DOHH2 (cell line): ENCODE results near the gene DEFB108B.
A peak's percentile ranks its signal among the peaks of the same experiment; 100 is the strongest.
"Not testable (repeated sequence)": the region's sequence is repeated elsewhere in the genome, so short reads cannot be mapped to it uniquely, and the experiment has no call there.

Experiments used
- H3F3A ChIP-seq: fragments of 200-600 bp; sonication (generic), shearing (Covaris generic); 2 replicates; pipeline ENCODE4 v1.6.0; 2016; ENCODE audit warnings: antibody characterized with exemption, mild to moderate bottlenecking; ENCODE audit not compliant: control insufficient read depth, insufficient read depth
- H3K27ac ChIP-seq: fragments of 200-600 bp; sonication (generic); 2 replicates; pipeline ENCODE4 v1.5.1; 2014; ENCODE audit warnings: low read depth, mild to moderate bottlenecking, low read length, moderate library complexity
- H3K27me3 ChIP-seq: fragments of 200-600 bp; sonication (generic); 2 replicates; pipeline ENCODE4 v1.6.1; 2014; ENCODE audit warnings: mild to moderate bottlenecking, low read length, mixed read lengths; ENCODE audit not compliant: control insufficient read depth
- H3K36me3 ChIP-seq: fragments of 200-600 bp; sonication (generic); 2 replicates; pipeline ENCODE4 v1.6.1; 2014; ENCODE audit warnings: mild to moderate bottlenecking, low read length, moderate library complexity, mixed read lengths; ENCODE audit not compliant: control insufficient read depth
- H3K4me1 ChIP-seq: fragments of 200-600 bp; sonication (generic); 2 replicates; pipeline ENCODE4 v1.6.1; 2014; ENCODE audit warnings: mild to moderate bottlenecking, low read length, mixed read lengths; ENCODE audit not compliant: control insufficient read depth
- H3K4me2 ChIP-seq: fragments of 200-600 bp; sonication (generic); 2 replicates; pipeline ENCODE4 v1.6.0; 2014; ENCODE audit warnings: mild to moderate bottlenecking, low read length, moderate library complexity
- H3K4me3 ChIP-seq: fragments of 200-600 bp; sonication (generic); 2 replicates; pipeline ENCODE4 v1.5.1; 2014; ENCODE audit warnings: mild to moderate bottlenecking, low read length, mixed read lengths
- H3K79me2 ChIP-seq: fragments of 200-600 bp; sonication (generic); 2 replicates; pipeline ENCODE4 v1.6.1; 2014; ENCODE audit warnings: mild to moderate bottlenecking, low read length, mixed read lengths; ENCODE audit not compliant: control insufficient read depth
- H3K9me2 ChIP-seq: fragments of 200-600 bp; sonication (generic); replicated peaks from 2 replicates; pipeline ENCODE4 v1.6.1; 2014; ENCODE audit warnings: mild to moderate bottlenecking, low read length, mixed read lengths; ENCODE audit not compliant: control insufficient read depth
- H3K9me3 ChIP-seq: fragments of 200-600 bp; sonication (generic); 2 replicates; pipeline ENCODE4 v1.6.1; 2014; ENCODE audit warnings: antibody characterized with exemption, low read length, mixed read lengths; ENCODE audit not compliant: control insufficient read depth, insufficient read depth
- H4K20me1 ChIP-seq: fragments of 200-600 bp; sonication (generic); 2 replicates; pipeline ENCODE4 v1.6.0; 2014; ENCODE audit warnings: low read depth, mild to moderate bottlenecking, antibody characterized with exemption, low read length, moderate library complexity; ENCODE audit not compliant: control insufficient read depth, insufficient read depth

The DEFB108B gene

DNA sequence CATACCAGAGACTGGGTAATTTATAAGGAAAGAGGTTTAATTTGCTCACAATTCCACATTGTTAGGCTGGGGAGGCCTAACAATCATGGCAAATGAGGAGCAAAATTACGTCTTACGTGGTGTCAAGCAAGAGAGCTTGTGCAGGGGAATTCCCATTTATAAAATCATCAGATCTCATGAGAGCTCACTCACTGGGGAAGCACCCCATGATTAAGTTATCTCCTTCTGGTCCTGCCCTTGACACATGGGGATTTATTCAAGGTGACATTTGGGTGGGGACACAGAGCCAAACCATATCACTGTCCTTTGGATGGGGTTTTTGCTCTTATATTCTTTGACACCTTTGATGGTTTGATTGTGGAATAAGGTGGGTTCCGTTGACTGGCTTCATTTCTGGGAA is 36.9 kb downstream of the DEFB108B start:
- H3K79me2 ChIP-seq, H3K9me3 ChIP-seq: not testable (repeated sequence)
- H3K4me2 ChIP-seq: peak overlapping the region; percentile 74

GRCh38 chr11:71870661-71871060 is 37.7 kb downstream of the DEFB108B start:
- H3K9me2 ChIP-seq, H3K79me2 ChIP-seq, H3F3A ChIP-seq, H4K20me1 ChIP-seq, H3K27me3 ChIP-seq, H3K9me3 ChIP-seq, H3K36me3 ChIP-seq: not testable (repeated sequence)
- peak overlapping the region; percentile 56 for H3K4me3 ChIP-seq
- H3K4me2 ChIP-seq: peak overlapping the region; percentile 74
- peak overlapping the region; percentile 45 for H3K27ac ChIP-seq
- peaks cover 20% of the 10 kb centered on the region for H3K4me1 ChIP-seq

More for the DNA sequence above, 36.9 kb downstream of the DEFB108B start:
- not testable (repeated sequence) for H3K27me3 ChIP-seq, H4K20me1 ChIP-seq, H3K36me3 ChIP-seq, H3K9me2 ChIP-seq, H3F3A ChIP-seq
- H3K27ac ChIP-seq: peak overlapping the region; percentile 45; the same call in 1 of the 2 replicates
- peak overlapping the region; percentile 56 for H3K4me3 ChIP-seq
- peaks cover 27% of the 10 kb centered on the region for H3K4me1 ChIP-seq

DNA sequence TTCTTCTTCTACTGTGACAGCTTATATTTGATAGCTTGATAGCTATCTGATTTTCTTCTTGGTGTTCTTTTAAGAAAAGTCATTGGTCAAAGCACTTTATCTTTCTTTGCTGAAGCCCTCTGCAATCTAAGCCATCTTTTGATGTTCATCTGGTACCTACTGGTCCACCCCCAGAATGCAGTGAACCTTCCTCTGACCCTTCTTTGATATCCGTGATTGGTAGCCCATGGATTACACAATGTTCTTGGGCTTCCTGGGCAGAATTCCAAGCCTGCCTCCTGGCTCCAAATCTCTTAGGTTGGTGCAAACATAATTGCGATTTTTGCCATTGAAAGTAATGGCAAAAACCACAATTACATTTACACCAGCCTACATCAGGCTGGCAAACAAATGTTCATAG is 43.3 kb downstream of the DEFB108B start:
- not testable (repeated sequence) for H3K9me2 ChIP-seq, H4K20me1 ChIP-seq, H3K4me1 ChIP-seq, H3K4me2 ChIP-seq, H3K9me3 ChIP-seq, H3K4me3 ChIP-seq, H3K27me3 ChIP-seq, H3K79me2 ChIP-seq, H3F3A ChIP-seq, H3K27ac ChIP-seq, H3K36me3 ChIP-seq

DNA sequence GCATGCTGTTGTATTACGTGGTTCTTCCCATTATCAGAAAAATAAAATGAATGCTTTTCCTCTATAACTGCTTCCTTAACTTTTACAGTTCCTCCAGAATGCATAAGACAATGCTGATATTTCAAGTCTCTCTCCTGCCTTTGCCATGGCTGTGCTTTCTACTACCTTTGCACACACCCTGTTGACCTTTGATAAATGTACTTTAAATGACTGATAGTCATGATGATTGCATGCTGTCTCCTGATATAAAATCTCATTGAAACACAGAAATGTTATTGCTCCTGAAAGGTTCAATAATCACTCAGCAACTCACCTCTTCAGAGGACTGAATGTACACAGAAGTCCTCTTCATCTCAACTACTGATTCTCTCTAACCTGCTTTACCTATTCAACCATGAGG is 45.1 kb downstream of the DEFB108B start, which contains the start of gene DEFB131B:
Gene DEFB131B (plus strand): TSS at position 395 of the 400 bp plus-strand sequence. CDS start 0 bp downstream, at position 395.
- H3K4me2 ChIP-seq, H3F3A ChIP-seq, H3K4me1 ChIP-seq, H3K36me3 ChIP-seq, H3K27ac ChIP-seq, H4K20me1 ChIP-seq, H3K4me3 ChIP-seq, H3K27me3 ChIP-seq, H3K9me3 ChIP-seq, H3K9me2 ChIP-seq, H3K79me2 ChIP-seq: not testable (repeated sequence)

DNA sequence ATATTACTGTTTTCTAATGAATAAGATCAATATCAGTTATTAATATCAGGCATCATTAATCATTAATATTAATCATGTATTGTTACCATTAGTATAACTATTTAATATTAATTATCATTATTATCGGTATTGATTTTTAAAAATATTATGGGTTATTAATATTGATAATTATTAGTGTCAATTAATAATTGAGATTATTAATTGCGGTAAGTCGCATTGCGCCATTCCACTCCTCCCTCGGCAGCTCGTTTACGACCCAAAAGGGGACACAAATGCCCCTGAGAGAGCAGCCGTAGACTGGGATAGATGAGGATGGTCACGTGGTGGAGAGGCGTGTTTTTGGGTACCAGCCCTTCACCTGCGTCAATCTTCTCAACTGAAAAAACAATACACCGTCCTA is 52.8 kb downstream of the DEFB108B start:
- not testable (repeated sequence) for H4K20me1 ChIP-seq, H3K4me1 ChIP-seq, H3K4me2 ChIP-seq, H3K9me2 ChIP-seq, H3K27ac ChIP-seq, H3K79me2 ChIP-seq, H3F3A ChIP-seq, H3K4me3 ChIP-seq, H3K9me3 ChIP-seq, H3K27me3 ChIP-seq, H3K36me3 ChIP-seq
